Activated CD8-positive, alpha-beta T cell treated with anti-CD3 and anti-CD28 coated beads for 36 hours (primary cell): ENCODE results near the gene SELENON. TPM values are rescaled to one million over a fixed set of nuclear protein-coding genes. Genes with fewer than 3 reads are reported as not detected.
"Not testable (repeated sequence)": the region's sequence is repeated elsewhere in the genome, so short reads cannot be mapped to it uniquely, and the experiment has no call there.

Experiments used
- ATAC-seq: fragments of 200-7000 bp; cut with Tn5 transposase; one replicate; pipeline ENCODE4 v1.10.0; 2021; ENCODE audit warnings: mild to moderate bottlenecking, moderate library complexity
- CTCF ChIA-PET: fragments of 350-600 bp; sonication (Branson Sonifier 250); formaldehyde crosslinking; loops from one replicate; lab custom pipeline; 2021; ENCODE audit warnings: antibody characterized with exemption; lab: Charles Lee
- POLR2A ChIA-PET: fragments of 350-600 bp; sonication (Branson Sonifier 250); formaldehyde crosslinking; loops from one replicate; lab custom pipeline; 2021; ENCODE audit warnings: antibody characterized with exemption; lab: Charles Lee
- DNase-seq: peaks from one replicate; pipeline ENCODE4 v3.0.0-alpha.2; 2020
- H3K27ac Mint-ChIP-seq: one replicate; pipeline ENCODE4 v1.8.0; 2021; ENCODE audit warnings: mild to moderate bottlenecking, mixed read lengths
- H3K27me3 Mint-ChIP-seq: one replicate; pipeline ENCODE4 v1.8.0; 2021; ENCODE audit warnings: mixed read lengths
- H3K36me3 Mint-ChIP-seq: one replicate; pipeline ENCODE4 v1.8.0; 2021; ENCODE audit warnings: low read depth, mixed read lengths
- H3K4me1 Mint-ChIP-seq: one replicate; pipeline ENCODE4 v1.8.0; 2021; ENCODE audit warnings: low read depth, mixed read lengths
- H3K4me3 Mint-ChIP-seq: one replicate; pipeline ENCODE4 v1.8.0; 2021; ENCODE audit warnings: mild to moderate bottlenecking, moderate library complexity, mixed read lengths
- H3K9me3 Mint-ChIP-seq: one replicate; pipeline ENCODE4 v1.8.0; 2021; ENCODE audit warnings: mixed read lengths
- CTCF ChIP-seq: fragments of 200-600 bp; IDR thresholded peaks from one replicate; pipeline ENCODE4 v1.8.0; 2022; ENCODE audit warnings: antibody characterized with exemption, mild to moderate bottlenecking
- intact Hi-C: fragments of 100-400 bp; cut with micrococcal nuclease; formaldehyde crosslinking; loops from one replicate; pipeline ENCODE4 v1.10.0; 2022
- total RNA-seq, 2 experiments: library from RNA; stranded (reverse); gene quantifications; one replicate each; pipeline ENCODE4 v1.2.3, GENCODE V29; 2021

Gene SELENON
- total RNA-seq, 2 experiments from 2014 or later: 15.3 to 17.7 TPM

GRCh38 chr1:25836695-25837094 lies 36.7 kb downstream of the SELENON start:
- peaks cover 4% of the 10 kb centered on the region for H3K4me1 Mint-ChIP-seq
- peaks cover 5% of the 10 kb centered on the region for H3K9me3 Mint-ChIP-seq
- no peak for ATAC-seq
- no peak overlapping the region for H3K27ac Mint-ChIP-seq
- H3K4me3 Mint-ChIP-seq: no peak overlapping the region
- POLR2A ChIA-PET: no interaction called here
- TF ChIP-seq CTCF: no peak
- intact Hi-C loops: no loop called here
- no peaks in the 10 kb centered on the region for H3K27me3 Mint-ChIP-seq
- no peak for DNase-seq
- H3K36me3 Mint-ChIP-seq: peaks cover 28% of the 10 kb centered on the region
- CTCF ChIA-PET: interaction anchor here (0.9 to 1.3 kb wide), 2 partner anchors 15 to 53 kb away, joined by 3 read pairs; no protein-coding TSS in a partner anchor

GRCh38 chr1:25837262-25837875 lies 37.4 kb downstream of the SELENON start:
- no peaks in the 10 kb centered on the region for H3K27me3 Mint-ChIP-seq
- intact Hi-C loops: no loop called here
- H3K9me3 Mint-ChIP-seq: peaks cover 5% of the 10 kb centered on the region
- DNase-seq (no peak), ATAC-seq (no peak)
- no peak overlapping the region for H3K4me3 Mint-ChIP-seq
- CTCF ChIA-PET: interaction anchor here (0.9 to 1.3 kb wide), 2 partner anchors 15 to 52 kb away, joined by 3 read pairs; no protein-coding TSS in a partner anchor
- no peak overlapping the region for H3K27ac Mint-ChIP-seq
- peaks cover under 1% of the 10 kb centered on the region for H3K4me1 Mint-ChIP-seq
- peaks cover 24% of the 10 kb centered on the region for H3K36me3 Mint-ChIP-seq
- TF ChIP-seq CTCF: peak; percentile 46
- POLR2A ChIA-PET: no interaction called here

- ATAC-seq, intact Hi-C loops: not testable (repeated sequence)
- POLR2A ChIA-PET: interaction anchor here (1.1 kb wide), 1 partner anchor 11 kb away, joined by 4 read pairs; no protein-coding TSS in a partner anchor
These were observed 39.8 kb downstream of the SELENON start for GRCh38 chr1:25839808-25840207.

GRCh38 chr1:25843483-25843882 lies 43.5 kb downstream of the SELENON start:
- CTCF ChIA-PET: interaction anchor here (0.9 kb wide), 1 partner anchor 587 kb away, joined by 3 read pairs; no protein-coding TSS in a partner anchor

More at GRCh38 chr1:25839808-25840207, 39.8 kb downstream of the SELENON start:
- DNase-seq, H3K4me3 Mint-ChIP-seq, H3K27me3 Mint-ChIP-seq, H3K4me1 Mint-ChIP-seq, H3K9me3 Mint-ChIP-seq, CTCF ChIA-PET, H3K27ac Mint-ChIP-seq: not testable (repeated sequence)
- peaks cover 16% of the 10 kb centered on the region for H3K36me3 Mint-ChIP-seq

More at GRCh38 chr1:25843483-25843882, 43.5 kb downstream of the SELENON start:
- peaks cover 5% of the 10 kb centered on the region for H3K36me3 Mint-ChIP-seq
- intact Hi-C loops: no loop called here
- TF ChIP-seq CTCF: no peak
- POLR2A ChIA-PET: interaction anchor here (3.4 kb wide), 1 partner anchor 14 kb away, joined by 8 read pairs; no protein-coding TSS in a partner anchor
- peaks cover 5% of the 10 kb centered on the region for H3K9me3 Mint-ChIP-seq
- no peak overlapping the region for H3K4me3 Mint-ChIP-seq
- H3K27me3 Mint-ChIP-seq: no peaks in the 10 kb centered on the region
- ATAC-seq (no peak), DNase-seq (no peak)
- H3K27ac Mint-ChIP-seq: no peak overlapping the region
- H3K4me1 Mint-ChIP-seq: no peaks in the 10 kb centered on the region
